Astrocyte (in vitro differentiated cells and primary cell): ENCODE results near the gene CELF3.
"Not testable (repeated sequence)": the region's sequence is repeated elsewhere in the genome, so short reads cannot be mapped to it uniquely, and the experiment has no call there.

ENCODE experiments used
- EZH2 ChIP-seq: IDR thresholded peaks from 2 replicates; pipeline ENCODE4 v1.6.1; 2012; ENCODE audit warnings: mild to moderate bottlenecking, low read length, inconsistent platforms; ENCODE audit not compliant: insufficient read depth
- TF ChIP-seq, protein P1 (sequence below): IDR thresholded peaks from 2 replicates; pipeline ENCODE4 v1.5.1; 2011; ENCODE audit warnings: low read depth, mild to moderate bottlenecking, inconsistent platforms, low read length, moderate library complexity; ENCODE audit not compliant: insufficient read depth

DNA sequence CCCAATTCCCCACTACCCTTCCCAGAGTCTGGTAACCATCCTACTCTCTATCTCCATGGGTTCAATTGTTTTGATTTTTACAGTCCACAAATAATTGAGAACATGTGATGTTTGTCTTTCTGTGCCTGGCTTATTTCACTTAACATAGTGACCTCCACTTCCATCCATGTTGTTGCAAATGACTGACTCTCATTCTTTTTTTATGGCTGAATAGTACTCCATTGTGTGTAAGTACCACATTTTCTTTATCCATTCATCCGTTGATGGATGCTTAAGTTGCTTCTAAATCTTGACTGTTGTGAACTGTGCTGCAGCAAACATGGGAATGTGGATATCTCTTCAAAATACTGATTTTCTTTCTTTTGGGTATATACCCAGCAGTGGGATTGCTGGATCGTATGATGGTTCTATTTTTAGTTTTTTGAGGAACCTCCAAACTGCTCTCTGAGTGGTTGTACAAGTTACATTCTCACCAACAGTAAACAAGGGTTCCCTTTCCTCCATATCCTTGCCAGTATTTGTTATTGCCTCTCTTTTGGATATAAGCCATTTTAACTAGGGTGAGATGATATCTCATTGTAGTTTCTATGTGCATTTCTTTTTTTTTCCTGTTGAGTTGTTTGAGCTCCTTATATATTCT, 46.4 kb downstream of the CELF3 start:
- TF ChIP-seq, protein P1, sequence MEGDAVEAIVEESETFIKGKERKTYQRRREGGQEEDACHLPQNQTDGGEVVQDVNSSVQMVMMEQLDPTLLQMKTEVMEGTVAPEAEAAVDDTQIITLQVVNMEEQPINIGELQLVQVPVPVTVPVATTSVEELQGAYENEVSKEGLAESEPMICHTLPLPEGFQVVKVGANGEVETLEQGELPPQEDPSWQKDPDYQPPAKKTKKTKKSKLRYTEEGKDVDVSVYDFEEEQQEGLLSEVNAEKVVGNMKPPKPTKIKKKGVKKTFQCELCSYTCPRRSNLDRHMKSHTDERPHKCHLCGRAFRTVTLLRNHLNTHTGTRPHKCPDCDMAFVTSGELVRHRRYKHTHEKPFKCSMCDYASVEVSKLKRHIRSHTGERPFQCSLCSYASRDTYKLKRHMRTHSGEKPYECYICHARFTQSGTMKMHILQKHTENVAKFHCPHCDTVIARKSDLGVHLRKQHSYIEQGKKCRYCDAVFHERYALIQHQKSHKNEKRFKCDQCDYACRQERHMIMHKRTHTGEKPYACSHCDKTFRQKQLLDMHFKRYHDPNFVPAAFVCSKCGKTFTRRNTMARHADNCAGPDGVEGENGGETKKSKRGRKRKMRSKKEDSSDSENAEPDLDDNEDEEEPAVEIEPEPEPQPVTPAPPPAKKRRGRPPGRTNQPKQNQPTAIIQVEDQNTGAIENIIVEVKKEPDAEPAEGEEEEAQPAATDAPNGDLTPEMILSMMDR = not testable (repeated sequence)
- not testable (repeated sequence) for TF ChIP-seq EZH2
